PFSK-1 (cell line): ENCODE data around the gene MARCHF7.
A peak's percentile ranks its signal among the peaks of the same experiment; 100 is the strongest.

Experiments
- POLR2AphosphoS5 ChIP-seq: IDR thresholded peaks from 2 replicates; pipeline ENCODE4 v1.6.1; 2012; ENCODE audit warnings: low read depth, mild to moderate bottlenecking, control low read depth, low read length, moderate library complexity
- TF ChIP-seq, protein P1 (sequence below), 2 experiments: IDR thresholded peaks; 2 replicates each; pipeline versions ENCODE4 v1.6.1 to v1.8.0; 2011 to 2012; ENCODE audit warnings: low read depth in 2 of 2, low read length in 2 of 2, control low read depth in 1 of 2, inconsistent platforms in 1 of 2, mild to moderate bottlenecking in 1 of 2, moderate library complexity in 1 of 2; ENCODE audit not compliant: insufficient read depth in 1 of 2

DNA sequence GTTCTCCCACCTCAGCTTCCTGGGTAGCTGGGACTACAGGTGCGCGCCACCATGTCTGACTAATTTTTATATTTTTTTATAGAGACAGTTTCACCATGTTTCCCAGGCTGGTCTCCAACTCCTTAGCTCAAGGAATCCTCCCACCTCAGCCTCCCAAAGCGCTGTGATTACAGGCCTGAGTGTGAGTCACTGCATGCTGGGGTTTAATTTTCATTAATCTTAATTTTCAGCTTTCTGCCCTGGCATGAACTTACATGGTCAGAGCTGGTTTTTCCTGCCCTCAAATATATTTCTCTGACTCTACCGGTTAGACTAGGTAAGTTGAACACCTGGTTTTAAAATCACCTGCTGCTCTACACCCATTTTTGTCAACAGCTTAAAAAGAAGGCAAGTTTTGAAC, 3.1 kb downstream of the MARCHF7 start:
- TF ChIP-seq POLR2AphosphoS5: 0 out of 2 replicates have a peak, but pooled peaks have one; percentile 41
- TF ChIP-seq, protein P1, sequence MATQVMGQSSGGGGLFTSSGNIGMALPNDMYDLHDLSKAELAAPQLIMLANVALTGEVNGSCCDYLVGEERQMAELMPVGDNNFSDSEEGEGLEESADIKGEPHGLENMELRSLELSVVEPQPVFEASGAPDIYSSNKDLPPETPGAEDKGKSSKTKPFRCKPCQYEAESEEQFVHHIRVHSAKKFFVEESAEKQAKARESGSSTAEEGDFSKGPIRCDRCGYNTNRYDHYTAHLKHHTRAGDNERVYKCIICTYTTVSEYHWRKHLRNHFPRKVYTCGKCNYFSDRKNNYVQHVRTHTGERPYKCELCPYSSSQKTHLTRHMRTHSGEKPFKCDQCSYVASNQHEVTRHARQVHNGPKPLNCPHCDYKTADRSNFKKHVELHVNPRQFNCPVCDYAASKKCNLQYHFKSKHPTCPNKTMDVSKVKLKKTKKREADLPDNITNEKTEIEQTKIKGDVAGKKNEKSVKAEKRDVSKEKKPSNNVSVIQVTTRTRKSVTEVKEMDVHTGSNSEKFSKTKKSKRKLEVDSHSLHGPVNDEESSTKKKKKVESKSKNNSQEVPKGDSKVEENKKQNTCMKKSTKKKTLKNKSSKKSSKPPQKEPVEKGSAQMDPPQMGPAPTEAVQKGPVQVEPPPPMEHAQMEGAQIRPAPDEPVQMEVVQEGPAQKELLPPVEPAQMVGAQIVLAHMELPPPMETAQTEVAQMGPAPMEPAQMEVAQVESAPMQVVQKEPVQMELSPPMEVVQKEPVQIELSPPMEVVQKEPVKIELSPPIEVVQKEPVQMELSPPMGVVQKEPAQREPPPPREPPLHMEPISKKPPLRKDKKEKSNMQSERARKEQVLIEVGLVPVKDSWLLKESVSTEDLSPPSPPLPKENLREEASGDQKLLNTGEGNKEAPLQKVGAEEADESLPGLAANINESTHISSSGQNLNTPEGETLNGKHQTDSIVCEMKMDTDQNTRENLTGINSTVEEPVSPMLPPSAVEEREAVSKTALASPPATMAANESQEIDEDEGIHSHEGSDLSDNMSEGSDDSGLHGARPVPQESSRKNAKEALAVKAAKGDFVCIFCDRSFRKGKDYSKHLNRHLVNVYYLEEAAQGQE (IDR thresholded peaks at IDR 0.05; ENCODE audit: insufficient read depth in 1 of 2, low read depth in 2 of 2, low read length in 2 of 2): no peak
